HG02852 (cell line): ENCODE data around the gene RGMB.

Experiments
- ATAC-seq: cut with Tn5 transposase; IDR thresholded peaks from one replicate; pipeline ENCODE4 v1.9.1; 2021; ENCODE audit warnings: mild to moderate bottlenecking, moderate library complexity; ENCODE audit not compliant: unreplicated experiment

The RGMB gene

DNA sequence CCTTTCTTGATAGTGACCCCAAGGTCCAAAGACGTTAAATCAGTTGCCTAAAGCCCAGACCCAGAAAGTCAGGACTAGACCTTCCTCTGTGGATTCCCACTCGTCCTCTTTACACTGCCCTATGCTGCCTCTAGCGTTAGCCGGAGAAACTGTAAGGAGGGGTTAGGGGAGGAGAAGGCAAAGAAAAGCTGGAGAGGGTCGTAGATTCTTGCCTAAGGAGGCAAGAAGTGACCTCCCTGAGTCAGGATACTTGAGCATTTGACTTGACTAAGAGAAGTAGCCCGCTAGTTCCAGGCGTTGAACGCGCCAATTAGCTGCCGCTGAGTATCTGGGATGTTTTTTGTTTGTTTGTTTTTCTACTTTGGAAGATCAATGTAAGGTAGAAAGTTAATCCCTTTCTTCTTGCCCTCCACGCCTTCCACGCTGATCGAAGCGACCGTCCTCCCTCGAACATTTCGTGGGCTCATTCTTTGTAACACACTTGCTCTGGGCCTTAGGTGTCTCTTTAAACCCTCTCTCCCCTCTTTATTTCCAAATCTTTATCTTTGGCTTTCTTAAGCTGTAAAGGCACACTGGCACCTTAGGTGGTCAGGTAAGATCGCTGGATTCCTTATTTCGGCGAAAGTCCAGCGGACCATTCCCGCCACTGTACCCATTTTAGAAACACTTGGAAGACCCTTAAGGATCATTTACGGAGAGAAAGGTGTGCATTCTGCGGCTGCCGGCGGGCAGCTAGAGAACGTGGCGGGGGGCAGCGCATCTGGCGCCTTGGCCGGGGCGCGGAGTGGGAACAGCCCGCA is 5.1 kb upstream of the RGMB start:
- peak; percentile 38 for ATAC-seq

GRCh38 chr5:98768960-98769209 is 4.6 kb upstream of the RGMB start:
- no peak for ATAC-seq

GRCh38 chr5:98769210-98769958 is 4.1 kb upstream of the RGMB start:
- no peak for ATAC-seq

- no peak for ATAC-seq
Observed at GRCh38 chr5:98769959-98770208, 3.6 kb upstream of the RGMB start.

DNA sequence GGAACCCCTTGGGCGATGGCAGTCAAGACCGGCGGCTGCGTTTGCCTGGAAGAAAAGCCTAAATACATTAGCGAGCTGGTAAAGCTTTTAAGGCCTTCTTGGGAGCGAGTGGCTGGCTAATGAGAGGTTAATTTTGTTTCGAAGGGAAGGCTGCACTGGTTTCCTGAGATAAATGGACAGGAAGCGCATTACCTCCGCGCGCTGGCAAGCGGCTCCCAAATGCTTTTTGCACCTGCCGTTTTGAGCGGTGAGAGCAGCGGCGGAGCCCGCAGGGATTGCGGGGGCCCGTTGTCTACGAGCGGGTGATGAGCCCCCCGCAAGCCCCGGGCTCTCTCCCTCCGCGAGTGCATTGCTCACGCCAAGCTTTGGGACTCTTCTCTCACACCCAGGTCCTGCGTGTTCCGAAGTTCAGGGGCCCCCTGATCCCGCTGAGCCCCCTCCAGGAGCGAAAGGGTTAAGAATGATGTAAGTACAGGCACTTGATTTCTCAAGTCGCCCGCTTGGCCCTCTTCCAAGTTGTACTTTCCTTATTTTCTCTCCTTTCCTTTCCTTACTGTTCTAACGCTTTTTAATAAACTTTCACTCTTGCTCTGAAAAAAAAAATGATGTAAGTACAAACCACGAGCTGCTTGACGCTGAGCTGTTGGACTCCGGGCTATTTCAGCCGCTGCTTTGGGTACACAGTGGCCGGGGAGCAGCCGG is 3.1 kb upstream of the RGMB start:
- ATAC-seq = no peak

GRCh38 chr5:98770911-98771322 is 2.5 kb upstream of the RGMB start:
- ATAC-seq = no peak

GRCh38 chr5:98771382-98772109 is 1.9 kb upstream of the RGMB start:
- ATAC-seq = no peak

DNA sequence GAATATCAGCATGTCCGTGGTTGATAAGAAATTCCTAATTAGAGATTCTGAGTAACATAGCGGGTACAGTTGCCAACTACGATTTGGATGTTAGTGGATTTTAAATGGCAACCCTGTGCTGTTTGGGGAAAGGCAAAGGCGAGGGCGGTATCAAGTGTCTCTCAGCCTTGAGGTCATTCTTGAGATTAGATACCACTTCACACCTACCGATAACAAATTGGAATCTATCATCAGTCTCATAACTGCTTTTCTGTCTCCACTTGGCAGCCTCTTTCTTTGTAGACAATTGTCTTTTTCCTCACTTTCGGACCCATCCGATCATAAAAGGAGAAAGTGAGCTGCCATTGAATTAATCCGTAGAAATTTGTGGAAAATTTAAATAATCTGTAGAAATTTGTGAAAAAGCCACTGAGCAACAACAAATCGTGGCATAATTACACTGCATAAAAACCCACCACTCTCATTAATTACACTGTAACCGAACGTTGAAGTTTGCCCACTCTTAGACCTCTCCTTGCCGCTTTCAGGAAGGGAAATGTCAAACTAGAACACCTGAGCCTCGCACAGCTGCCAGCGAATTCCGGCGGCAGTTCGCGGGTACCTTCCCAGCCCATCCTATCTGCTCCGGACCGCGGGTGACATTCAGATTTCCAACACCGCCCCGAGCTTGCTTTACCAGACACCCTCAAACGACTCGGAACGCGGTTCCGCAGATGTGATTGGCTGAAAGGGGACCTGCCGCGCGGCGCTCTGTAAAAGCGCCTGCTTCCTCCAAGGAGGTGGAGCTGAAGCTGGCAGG is 849 bp upstream of the RGMB start:
- ATAC-seq = peak; percentile 22

GRCh38 chr5:98773214-98773463 is 324 bp upstream of the RGMB start:
- ATAC-seq = no peak

- ATAC-seq = peak; percentile 27
Observed at GRCh38 chr5:98774192-98775033, 950 bp downstream of the RGMB start.

DNA sequence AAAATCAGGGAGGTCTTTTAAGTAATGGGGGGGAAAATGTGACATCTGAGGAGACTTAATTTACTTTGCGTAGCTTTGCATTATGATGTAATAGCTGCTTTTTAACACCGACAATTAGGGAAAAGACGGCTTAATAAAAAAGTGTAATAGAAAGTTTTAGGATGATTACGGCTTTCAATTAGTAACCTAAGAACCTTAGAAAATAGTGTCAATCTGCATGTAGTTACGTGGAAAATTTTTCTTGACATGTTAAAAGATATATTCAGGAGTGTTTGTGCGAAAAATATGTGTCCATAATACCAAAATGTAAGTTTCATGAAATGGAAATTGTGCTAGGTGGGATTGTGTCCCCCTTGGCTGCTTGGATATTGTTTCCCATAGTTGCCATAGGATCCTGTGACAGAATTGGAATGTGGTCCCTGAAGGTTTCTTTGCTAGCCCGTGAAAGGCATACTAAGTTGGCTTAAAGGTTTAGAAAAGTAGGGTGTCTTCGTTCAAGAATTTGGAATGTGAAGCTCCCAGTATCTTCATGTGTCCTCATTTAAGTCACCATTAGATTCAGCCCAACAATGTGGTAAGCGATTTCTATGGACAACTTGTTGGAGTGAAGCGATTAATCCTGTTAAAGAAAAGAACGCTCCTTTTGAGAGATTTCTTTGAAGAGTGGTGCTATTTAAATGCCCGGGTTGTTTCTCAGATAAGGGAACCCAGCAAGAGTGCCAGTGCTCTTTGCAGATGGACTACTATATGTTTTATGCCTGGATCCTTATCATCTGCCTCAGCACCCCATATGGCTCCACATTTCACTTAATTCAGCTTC is 2.0 kb downstream of the RGMB start:
- no peak for ATAC-seq

DNA sequence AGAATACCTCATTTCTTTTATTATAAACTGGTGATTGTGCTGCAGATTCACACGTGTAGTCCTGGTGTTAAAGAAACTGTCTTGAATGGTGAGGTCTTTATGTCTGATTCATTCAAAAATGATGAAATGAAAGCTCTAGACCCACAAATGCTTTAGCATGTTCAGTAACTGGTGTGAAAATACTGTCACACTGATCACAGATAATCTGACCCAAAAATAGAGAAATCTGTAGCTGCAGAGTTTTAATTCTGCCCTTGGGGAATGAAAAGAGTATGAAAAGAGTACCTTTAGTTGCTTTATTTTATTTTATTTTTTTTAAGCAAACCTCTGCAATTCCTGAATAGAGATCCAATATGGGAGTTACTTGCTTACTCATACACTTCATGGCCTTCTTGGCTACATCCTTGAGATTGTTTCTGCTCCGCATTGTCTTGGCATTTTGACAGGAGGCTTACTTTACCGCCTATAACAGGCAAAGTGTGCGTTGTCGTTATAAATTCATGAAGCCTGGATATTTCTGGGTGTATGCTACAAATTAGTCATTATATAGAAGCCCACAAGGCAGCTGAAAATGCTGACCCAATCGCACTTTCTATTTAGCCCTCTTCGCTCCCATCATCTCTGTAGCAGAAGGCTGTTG is 2.7 kb downstream of the RGMB start:
- no peak for ATAC-seq

DNA sequence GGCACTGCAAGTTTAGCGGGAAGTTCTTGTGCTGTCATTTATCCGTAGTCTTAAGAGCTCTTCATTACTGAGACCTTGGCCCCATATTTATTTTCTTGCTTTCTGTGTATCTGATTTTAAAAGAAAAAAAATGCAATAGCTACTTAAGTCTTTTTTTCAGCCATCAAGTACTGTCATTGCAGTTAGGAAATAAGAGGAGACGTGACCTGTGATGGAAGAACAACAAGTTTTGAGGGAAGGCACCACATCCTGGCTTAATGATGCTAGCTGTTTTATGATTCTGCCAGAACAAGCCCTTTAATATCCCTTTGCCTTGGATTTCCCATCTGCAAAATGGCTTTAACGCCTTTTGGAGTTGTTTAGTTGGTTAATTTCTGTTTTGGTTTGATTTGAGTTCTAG is 3.8 kb downstream of the RGMB start:
- ATAC-seq = no peak

DNA sequence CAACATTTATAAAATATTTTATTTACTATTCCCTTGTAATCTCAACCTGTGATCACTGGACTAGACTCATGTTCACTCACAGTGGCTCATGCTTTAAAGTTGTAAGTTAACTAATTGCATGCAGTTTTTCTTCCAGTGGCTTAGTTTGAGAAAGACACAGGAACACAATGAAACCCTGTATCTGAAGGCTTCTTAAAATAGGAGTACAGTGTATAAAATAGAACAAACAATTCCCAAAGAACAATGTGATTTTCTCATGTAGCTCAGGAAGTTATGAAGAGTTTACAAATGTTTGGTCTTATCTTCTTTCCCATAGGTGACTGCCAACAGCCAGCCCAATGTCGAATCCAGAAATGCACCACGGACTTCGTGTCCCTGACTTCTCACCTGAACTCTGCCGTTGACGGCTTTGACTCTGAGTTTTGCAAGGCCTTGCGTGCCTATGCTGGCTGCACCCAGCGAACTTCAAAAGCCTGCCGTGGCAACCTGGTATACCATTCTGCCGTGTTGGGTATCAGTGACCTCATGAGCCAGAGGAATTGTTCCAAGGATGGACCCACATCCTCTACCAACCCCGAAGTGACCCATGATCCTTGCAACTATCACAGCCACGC is 5.9 kb downstream of the RGMB start:
- ATAC-seq = no peak

GRCh38 chr5:98780390-98780789 is 6.9 kb downstream of the RGMB start:
- no peak for ATAC-seq

GRCh38 chr5:98781520-98781919 is 8.1 kb downstream of the RGMB start:
- ATAC-seq = no peak

- ATAC-seq = no peak
Observed at GRCh38 chr5:98781964-98782363, 8.5 kb downstream of the RGMB start.

DNA sequence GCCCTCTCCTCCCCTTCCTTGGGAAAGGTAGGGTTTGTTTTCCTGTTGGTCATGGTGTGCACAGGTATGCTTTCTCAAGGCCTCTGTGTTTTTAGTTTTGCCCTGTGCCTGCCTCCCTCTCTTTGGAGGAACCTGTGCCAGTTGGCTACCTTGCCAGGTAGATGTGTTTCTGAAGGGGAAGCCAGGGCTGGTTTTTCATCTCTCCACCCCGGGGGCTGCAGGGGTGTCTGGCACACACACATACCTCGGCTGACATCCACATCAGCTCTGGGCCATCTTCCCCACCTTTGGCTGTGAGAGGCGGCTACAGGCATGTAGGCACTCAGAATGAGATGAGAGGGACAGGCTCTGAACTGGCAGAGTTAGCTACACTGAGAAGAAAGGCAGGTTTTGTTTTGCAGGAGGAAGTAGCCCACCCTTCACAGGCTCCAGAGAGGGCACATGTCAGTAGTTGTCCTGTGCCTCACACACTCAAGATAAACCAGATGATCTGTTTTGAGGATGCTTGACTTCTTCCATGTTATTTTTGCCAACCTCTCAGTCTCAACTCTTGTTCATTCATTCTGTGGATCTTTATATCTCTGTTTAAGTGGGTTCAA is 9.7 kb downstream of the RGMB start:
- no peak for ATAC-seq
